Measurements from ENCODE around the gene KRTAP3-1.

GRCh38 chr17:41009301-41009760, 403 bp upstream of the KRTAP3-1 start:
- no peak for TF ChIP-seq POLR2AphosphoS5 (IDR thresholded peaks at IDR 0.05; ENCODE audit: low read depth)
- TF ChIP-seq CTCF (conservative IDR thresholded peaks at IDR 0.05; ENCODE audit: low read depth in 2 of 2): no peak
